ENCODE data around the gene ZNF775. TPM values are rescaled to one million over a fixed set of nuclear protein-coding genes. Genes with fewer than 3 reads are reported as not detected.

The ZNF775 gene
- total RNA-seq, 6 experiments from 2014 or later: 0.44 to 1.6 (median 0.96) TPM

DNA sequence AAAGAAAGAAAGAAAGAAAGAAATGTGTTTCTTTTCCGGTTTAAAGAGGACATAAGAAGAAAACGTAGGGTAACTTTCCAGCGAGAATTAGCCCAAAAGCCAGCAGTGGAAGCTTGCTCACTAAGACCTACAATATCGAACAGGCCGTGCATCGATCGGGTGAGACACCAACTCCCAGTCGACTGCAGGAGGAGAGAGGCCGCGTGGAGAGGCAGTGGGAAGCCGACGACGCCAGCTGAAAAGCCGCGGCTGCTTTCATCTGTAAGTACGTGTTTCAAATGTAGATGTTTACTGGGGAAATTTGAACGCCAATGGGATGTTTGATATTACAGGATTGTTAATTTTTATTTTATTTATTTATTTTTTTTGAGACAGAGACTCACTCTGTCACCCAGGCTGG is 42.7 kb downstream of the ZNF775 start:
- Histone ChIP-seq H3K27ac (no peak overlapping the region), H3K9me3 (no peaks in the 10 kb centered on the region), H3K36me3 (no peaks in the 10 kb centered on the region), H3K27me3 (no peaks in the 10 kb centered on the region), H3K4me3 (no peak overlapping the region), H3K4me1 (peaks cover 0 to 6% (median 0%) of the 10 kb centered on the region in 4 donors)
- intact Hi-C loops (cut with DNase I): no loop called here
- peak in 1 of 3 donors; percentile 33 for DNase-seq
- WGBS (ENCODE audit: insufficient coverage, low coverage, low lambda C conversion rate, missing lambda C conversion rate): 68% methylated on average over 10 of the region's 17 CpGs
- TF ChIP-seq, protein P1, sequence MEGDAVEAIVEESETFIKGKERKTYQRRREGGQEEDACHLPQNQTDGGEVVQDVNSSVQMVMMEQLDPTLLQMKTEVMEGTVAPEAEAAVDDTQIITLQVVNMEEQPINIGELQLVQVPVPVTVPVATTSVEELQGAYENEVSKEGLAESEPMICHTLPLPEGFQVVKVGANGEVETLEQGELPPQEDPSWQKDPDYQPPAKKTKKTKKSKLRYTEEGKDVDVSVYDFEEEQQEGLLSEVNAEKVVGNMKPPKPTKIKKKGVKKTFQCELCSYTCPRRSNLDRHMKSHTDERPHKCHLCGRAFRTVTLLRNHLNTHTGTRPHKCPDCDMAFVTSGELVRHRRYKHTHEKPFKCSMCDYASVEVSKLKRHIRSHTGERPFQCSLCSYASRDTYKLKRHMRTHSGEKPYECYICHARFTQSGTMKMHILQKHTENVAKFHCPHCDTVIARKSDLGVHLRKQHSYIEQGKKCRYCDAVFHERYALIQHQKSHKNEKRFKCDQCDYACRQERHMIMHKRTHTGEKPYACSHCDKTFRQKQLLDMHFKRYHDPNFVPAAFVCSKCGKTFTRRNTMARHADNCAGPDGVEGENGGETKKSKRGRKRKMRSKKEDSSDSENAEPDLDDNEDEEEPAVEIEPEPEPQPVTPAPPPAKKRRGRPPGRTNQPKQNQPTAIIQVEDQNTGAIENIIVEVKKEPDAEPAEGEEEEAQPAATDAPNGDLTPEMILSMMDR (IDR thresholded peaks at IDR 0.05): no peak
- TF ChIP-seq POLR2A (IDR thresholded peaks at IDR 0.05): no peak
- no peak for ATAC-seq

DNA sequence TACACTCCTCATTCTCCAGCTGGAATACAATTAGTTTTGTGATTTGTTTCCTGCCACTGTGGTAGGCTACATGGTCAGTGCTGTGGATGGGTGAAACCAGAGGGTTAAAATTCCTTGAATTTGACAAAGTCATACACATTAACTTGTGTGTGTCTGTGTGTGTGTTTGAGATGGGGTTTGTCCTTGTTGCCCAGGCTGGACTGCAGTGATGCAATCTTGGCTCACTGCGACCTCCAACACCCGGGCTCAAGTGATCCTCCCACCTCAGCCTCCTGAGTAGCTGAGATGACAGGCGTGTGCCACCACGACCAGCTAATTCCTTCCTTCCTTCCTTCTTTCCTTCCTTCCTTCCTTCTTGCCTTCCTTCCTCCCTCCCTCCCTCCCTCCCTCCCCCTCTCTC is 46.5 kb downstream of the ZNF775 start:
- no peak for ATAC-seq
- Histone ChIP-seq H3K4me3 (no peak overlapping the region), H3K36me3 (no peaks in the 10 kb centered on the region), H3K4me1 (peaks cover 0 to 3% (median 0%) of the 10 kb centered on the region in 4 donors), H3K9me3 (no peaks in the 10 kb centered on the region), H3K27me3 (no peaks in the 10 kb centered on the region), H3K27ac (no peak overlapping the region)
- TF ChIP-seq POLR2A (IDR thresholded peaks at IDR 0.05): no peak
- TF ChIP-seq, protein P1 (IDR thresholded peaks at IDR 0.05): no peak
- intact Hi-C loops (cut with DNase I): no loop called here
- peak in 1 of 3 donors; percentile 4 for DNase-seq
- 56% methylated on average over 4 of the region's 4 CpGs for WGBS (ENCODE audit: insufficient coverage, low coverage, low lambda C conversion rate, missing lambda C conversion rate)

DNA sequence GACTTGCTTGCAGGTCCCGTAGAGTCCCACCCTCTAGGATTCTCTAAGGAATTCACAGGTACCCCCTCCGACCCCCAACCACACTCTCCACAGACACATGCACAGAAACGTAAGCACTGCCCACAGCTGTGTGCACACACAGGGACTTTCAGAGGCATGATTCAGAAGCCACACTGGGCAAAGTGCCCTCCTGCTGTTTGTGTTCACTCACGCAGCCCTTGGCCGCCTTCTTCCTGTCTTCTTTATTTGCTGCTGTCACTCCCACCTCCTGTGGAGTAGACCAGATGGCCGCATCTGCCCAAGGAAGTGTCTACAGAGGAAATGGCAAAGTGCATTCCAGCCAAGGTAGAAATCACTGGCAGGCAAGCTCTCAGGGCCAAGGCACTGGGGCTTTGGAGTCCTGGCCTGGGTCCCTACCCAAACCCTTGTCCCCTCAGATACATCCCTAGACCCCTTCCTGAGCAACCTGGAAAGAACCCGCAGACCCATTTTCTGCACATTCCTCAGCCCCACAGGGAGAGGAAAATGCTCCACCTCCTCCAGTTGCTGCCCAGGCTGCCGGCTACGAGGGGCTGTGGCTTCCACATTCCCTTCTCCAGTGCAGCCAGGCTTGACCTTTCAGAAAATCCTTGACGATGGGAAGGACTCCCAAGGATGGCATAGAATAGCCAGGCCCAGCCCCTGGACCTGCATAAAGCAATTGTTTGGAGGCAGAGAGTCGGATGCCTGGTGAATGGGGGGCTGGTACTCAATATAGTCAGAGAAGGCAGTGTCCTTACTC is 49.7 kb downstream of the ZNF775 start:
- WGBS (ENCODE audit: insufficient coverage, low coverage, low lambda C conversion rate, missing lambda C conversion rate): 32% methylated on average over 8 of the region's 11 CpGs
- DNase-seq: peak in 1 of 3 donors; percentile 45
- intact Hi-C loops (cut with DNase I): no loop called here
- peak; percentile 25 to 89 (median 62) for ATAC-seq
- no peak overlapping the region for H3K4me3 ChIP-seq
- TF ChIP-seq POLR2A (IDR thresholded peaks at IDR 0.05): no peak
- TF ChIP-seq, protein P1 (IDR thresholded peaks at IDR 0.05): no peak
- H3K36me3 ChIP-seq: no peaks in the 10 kb centered on the region
- H3K9me3 ChIP-seq: no peaks in the 10 kb centered on the region
- H3K4me1 ChIP-seq: no peaks in the 10 kb centered on the region
- H3K27ac ChIP-seq: no peak overlapping the region
- H3K27me3 ChIP-seq: no peaks in the 10 kb centered on the region

DNA sequence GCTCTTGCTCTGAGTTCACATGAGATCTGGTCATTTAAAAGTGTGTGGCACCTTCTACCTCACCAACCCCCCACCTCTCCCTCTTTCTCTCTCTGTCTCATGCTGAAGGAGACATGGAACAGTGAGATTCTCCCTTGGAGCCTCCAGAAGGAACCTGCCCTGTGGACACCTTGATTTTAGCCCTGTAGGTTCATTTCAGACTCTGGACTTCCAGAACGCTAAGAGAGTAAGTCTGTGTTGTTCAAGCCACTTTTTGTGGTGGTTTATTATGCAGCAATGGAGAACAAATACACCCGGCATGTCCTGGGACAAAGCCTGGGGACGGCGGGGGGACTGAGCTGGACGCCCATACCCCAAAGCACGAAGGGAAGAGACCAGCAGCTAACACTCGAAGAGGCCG is 50.6 kb downstream of the ZNF775 start:
- no peak overlapping the region for H3K27ac ChIP-seq
- no peak overlapping the region for H3K4me3 ChIP-seq
- H3K9me3 ChIP-seq: no peaks in the 10 kb centered on the region
- no peaks in the 10 kb centered on the region for H3K36me3 ChIP-seq
- TF ChIP-seq, protein P1 (IDR thresholded peaks at IDR 0.05): no peak
- no peak for TF ChIP-seq POLR2A (IDR thresholded peaks at IDR 0.05)
- no peak for DNase-seq
- no peaks in the 10 kb centered on the region for H3K4me1 ChIP-seq
- 70% methylated on average over 7 of the region's 8 CpGs for WGBS (ENCODE audit: insufficient coverage, low coverage, low lambda C conversion rate, missing lambda C conversion rate)
- ATAC-seq: no peak
- intact Hi-C loops (cut with DNase I): no loop called here
- H3K27me3 ChIP-seq: no peaks in the 10 kb centered on the region

All from right lobe of liver (tissue), 6 donors.